ENCODE data around the gene KCNN2.

Gene KCNN2

GRCh38 chr5:114377050-114377844 lies 15.4 kb downstream of the KCNN2 start:
- no peak for TF ChIP-seq CTCF (IDR thresholded peaks at IDR 0.05; ENCODE audit: insufficient read depth, low read depth, low read length, missing control alignments)
- H3K4me3 ChIP-seq (ENCODE audit: low read length): no peak overlapping the region
- DNase-seq (ENCODE audit: low read depth): no peak

GRCh38 chr5:114377946-114378345 lies 16.1 kb downstream of the KCNN2 start:
- no peak overlapping the region for H3K4me3 ChIP-seq (ENCODE audit: low read length)
- no peak for TF ChIP-seq CTCF (IDR thresholded peaks at IDR 0.05; ENCODE audit: insufficient read depth, low read depth, low read length, missing control alignments)
- no peak for DNase-seq (ENCODE audit: low read depth)

- H3K4me3 ChIP-seq (ENCODE audit: low read length): no peak overlapping the region
- no peak for TF ChIP-seq CTCF (IDR thresholded peaks at IDR 0.05; ENCODE audit: insufficient read depth, low read depth, low read length, missing control alignments)
- DNase-seq (ENCODE audit: low read depth): no peak
These were observed 18.9 kb downstream of the KCNN2 start for GRCh38 chr5:114380721-114381120.

- no peak for TF ChIP-seq CTCF (IDR thresholded peaks at IDR 0.05; ENCODE audit: insufficient read depth, low read depth, low read length, missing control alignments)
- DNase-seq (ENCODE audit: low read depth): no peak
- no peak overlapping the region for H3K4me3 ChIP-seq (ENCODE audit: low read length)
These were observed 25.6 kb downstream of the KCNN2 start for GRCh38 chr5:114387433-114387832.

- no peak for TF ChIP-seq CTCF (IDR thresholded peaks at IDR 0.05; ENCODE audit: insufficient read depth, low read depth, low read length, missing control alignments)
- H3K4me3 ChIP-seq (ENCODE audit: low read length): no peak overlapping the region
- DNase-seq (ENCODE audit: low read depth): no peak
These were observed 28.6 kb downstream of the KCNN2 start for GRCh38 chr5:114390431-114390830.

- H3K4me3 ChIP-seq (ENCODE audit: low read length): no peak overlapping the region
- DNase-seq (ENCODE audit: low read depth): no peak
- TF ChIP-seq CTCF (IDR thresholded peaks at IDR 0.05; ENCODE audit: insufficient read depth, low read depth, low read length, missing control alignments): no peak
These were observed 29.5 kb downstream of the KCNN2 start for GRCh38 chr5:114391321-114391720.

GRCh38 chr5:114393159-114393558 lies 31.3 kb downstream of the KCNN2 start:
- DNase-seq (ENCODE audit: low read depth): no peak
- H3K4me3 ChIP-seq (ENCODE audit: low read length): no peak overlapping the region
- no peak for TF ChIP-seq CTCF (IDR thresholded peaks at IDR 0.05; ENCODE audit: insufficient read depth, low read depth, low read length, missing control alignments)
